IMR-90 (cell line): Measurements from ENCODE around the gene OR2T2.
"Not testable (repeated sequence)": the region's sequence is repeated elsewhere in the genome, so short reads cannot be mapped to it uniquely, and the experiment has no call there.

Source experiments
- CEBPB ChIP-seq: IDR thresholded peaks from 2 replicates; pipeline ENCODE4 v1.6.1; 2012; ENCODE audit warnings: low read depth, low read length, improper control_type of control experiment
- CHD1 ChIP-seq: IDR thresholded peaks from 2 replicates; pipeline ENCODE4 v1.6.1; 2012; ENCODE audit warnings: low read depth, low read length, improper control_type of control experiment
- MAFK ChIP-seq: IDR thresholded peaks from 2 replicates; pipeline ENCODE4 v1.6.1; 2012; ENCODE audit warnings: low read depth, low read length, improper control_type of control experiment
- MAZ ChIP-seq: IDR thresholded peaks from 2 replicates; pipeline ENCODE4 v1.6.1; 2012; ENCODE audit warnings: low read depth, mild to moderate bottlenecking, low read length, improper control_type of control experiment, moderate library complexity, borderline replicate concordance
- NFE2L2 ChIP-seq: fragments of 150-350 bp; IDR thresholded peaks from 2 replicates; pipeline ENCODE4 v1.6.1; 2016; ENCODE audit warnings: low read depth, mild to moderate bottlenecking, low read length
- POLR2A ChIP-seq: IDR thresholded peaks from 2 replicates; pipeline ENCODE4 v1.6.1; 2012; ENCODE audit warnings: mild to moderate bottlenecking, low read depth, low read length
- RAD21 ChIP-seq: IDR thresholded peaks from 2 replicates; pipeline ENCODE4 v1.6.1; 2012; ENCODE audit warnings: low read length, improper control_type of control experiment
- RFX5 ChIP-seq: IDR thresholded peaks from 2 replicates; pipeline ENCODE4 v1.8.0; 2012; ENCODE audit warnings: low read depth, mild to moderate bottlenecking, low read length, moderate library complexity
- SMC3 ChIP-seq: fragments of 150-350 bp; IDR thresholded peaks from 2 replicates; pipeline ENCODE4 v1.6.1; 2016; ENCODE audit warnings: low read depth, mild to moderate bottlenecking, antibody characterized with exemption, low read length, moderate library complexity
- TF ChIP-seq, protein P1 (sequence below): conservative IDR thresholded peaks from 2 replicates; pipeline ENCODE4 v1.5.1; 2012; ENCODE audit warnings: mild to moderate bottlenecking, low read depth, low read length, improper control_type of control experiment
- TF ChIP-seq, protein P2 (sequence below): fragments of 150-350 bp; IDR thresholded peaks from 2 replicates; pipeline ENCODE4 v1.6.1; 2016; ENCODE audit warnings: low read depth, mild to moderate bottlenecking, low read length, moderate library complexity, borderline replicate concordance

DNA sequence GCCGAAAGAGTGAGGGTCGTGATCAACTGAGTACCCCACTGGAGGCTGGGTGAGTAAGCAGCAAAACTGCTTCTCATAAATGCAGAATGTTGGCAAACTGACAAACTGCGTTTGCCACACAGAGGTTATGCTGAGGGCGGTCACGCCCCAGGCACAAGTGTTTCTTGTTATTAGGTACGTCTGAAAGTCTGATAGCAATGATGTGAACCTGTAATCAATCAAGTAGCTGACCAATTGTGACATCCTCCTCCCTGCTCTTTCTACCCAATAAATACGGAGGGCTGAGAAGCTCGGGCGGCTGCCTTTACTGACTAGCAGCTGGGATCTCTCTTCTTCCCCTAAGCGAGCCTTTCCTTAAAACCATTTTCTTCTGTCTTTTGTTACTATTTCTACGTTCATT lies 13.8 kb upstream of the OR2T2 start:
- TF ChIP-seq, protein P1, sequence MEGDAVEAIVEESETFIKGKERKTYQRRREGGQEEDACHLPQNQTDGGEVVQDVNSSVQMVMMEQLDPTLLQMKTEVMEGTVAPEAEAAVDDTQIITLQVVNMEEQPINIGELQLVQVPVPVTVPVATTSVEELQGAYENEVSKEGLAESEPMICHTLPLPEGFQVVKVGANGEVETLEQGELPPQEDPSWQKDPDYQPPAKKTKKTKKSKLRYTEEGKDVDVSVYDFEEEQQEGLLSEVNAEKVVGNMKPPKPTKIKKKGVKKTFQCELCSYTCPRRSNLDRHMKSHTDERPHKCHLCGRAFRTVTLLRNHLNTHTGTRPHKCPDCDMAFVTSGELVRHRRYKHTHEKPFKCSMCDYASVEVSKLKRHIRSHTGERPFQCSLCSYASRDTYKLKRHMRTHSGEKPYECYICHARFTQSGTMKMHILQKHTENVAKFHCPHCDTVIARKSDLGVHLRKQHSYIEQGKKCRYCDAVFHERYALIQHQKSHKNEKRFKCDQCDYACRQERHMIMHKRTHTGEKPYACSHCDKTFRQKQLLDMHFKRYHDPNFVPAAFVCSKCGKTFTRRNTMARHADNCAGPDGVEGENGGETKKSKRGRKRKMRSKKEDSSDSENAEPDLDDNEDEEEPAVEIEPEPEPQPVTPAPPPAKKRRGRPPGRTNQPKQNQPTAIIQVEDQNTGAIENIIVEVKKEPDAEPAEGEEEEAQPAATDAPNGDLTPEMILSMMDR = not testable (repeated sequence)
- TF ChIP-seq POLR2A, CHD1, MAFK, SMC3, CEBPB, MAZ, RAD21, RFX5, NFE2L2: not testable (repeated sequence)
- TF ChIP-seq, protein P2, sequence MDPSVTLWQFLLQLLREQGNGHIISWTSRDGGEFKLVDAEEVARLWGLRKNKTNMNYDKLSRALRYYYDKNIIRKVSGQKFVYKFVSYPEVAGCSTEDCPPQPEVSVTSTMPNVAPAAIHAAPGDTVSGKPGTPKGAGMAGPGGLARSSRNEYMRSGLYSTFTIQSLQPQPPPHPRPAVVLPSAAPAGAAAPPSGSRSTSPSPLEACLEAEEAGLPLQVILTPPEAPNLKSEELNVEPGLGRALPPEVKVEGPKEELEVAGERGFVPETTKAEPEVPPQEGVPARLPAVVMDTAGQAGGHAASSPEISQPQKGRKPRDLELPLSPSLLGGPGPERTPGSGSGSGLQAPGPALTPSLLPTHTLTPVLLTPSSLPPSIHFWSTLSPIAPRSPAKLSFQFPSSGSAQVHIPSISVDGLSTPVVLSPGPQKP = not testable (repeated sequence)
